LNCaP clone FGC (cell line): ENCODE measurements around the gene GCN1.

Experiments used
- DNase-seq: peaks from one replicate; pipeline ENCODE4 v3.0.0-alpha.2; 2011; ENCODE audit warnings: low read depth
- H3K4me3 ChIP-seq: 2 replicates; pipeline ENCODE4 v1.5.1; 2011; ENCODE audit warnings: mild to moderate bottlenecking, low read depth, low read length, control low read depth
- CTCF ChIP-seq: IDR thresholded peaks from 2 replicates; pipeline ENCODE4 v1.5.1; 2012; ENCODE audit warnings: mild to moderate bottlenecking; ENCODE audit not compliant: control insufficient read depth, insufficient read depth; ENCODE audit errors: extremely low read depth

GCN1 gene

GRCh38 chr12:120136093-120136770 is 58.3 kb downstream of the GCN1 start:
- no peak overlapping the region for H3K4me3 ChIP-seq
- DNase-seq, result no peak

GRCh38 chr12:120134307-120134980 is 60.1 kb downstream of the GCN1 start:
- no peak for DNase-seq
- H3K4me3 ChIP-seq, result no peak overlapping the region
- TF ChIP-seq CTCF, result no peak

More at GRCh38 chr12:120136093-120136770, 58.3 kb downstream of the GCN1 start:
- TF ChIP-seq CTCF, result no peak

- TF ChIP-seq CTCF, result no peak
- no peak overlapping the region for H3K4me3 ChIP-seq
- no peak for DNase-seq
These were observed 61.6 kb downstream of the GCN1 start for GRCh38 chr12:120132863-120133385.

- TF ChIP-seq CTCF, result no peak
- H3K4me3 ChIP-seq, result no peak overlapping the region
- DNase-seq, result no peak
These were observed 62.3 kb downstream of the GCN1 start for GRCh38 chr12:120132054-120132836.

- no peak overlapping the region for H3K4me3 ChIP-seq
- no peak for TF ChIP-seq CTCF
- DNase-seq, result no peak
These were observed 63.4 kb downstream of the GCN1 start for GRCh38 chr12:120131116-120131515.

GRCh38 chr12:120130011-120130410 is 64.5 kb downstream of the GCN1 start:
- no peak for TF ChIP-seq CTCF
- H3K4me3 ChIP-seq, result no peak overlapping the region
- DNase-seq, result no peak
